IMR-90 (cell line): Measurements from ENCODE around the gene GATAD2A. TPM values are rescaled to one million over a fixed set of nuclear protein-coding genes. Genes with fewer than 3 reads are reported as not detected.
A peak's percentile ranks its signal among the peaks of the same experiment; 100 is the strongest.

Experiments
- ATAC-seq: fragments of 200-7000 bp; cut with Tn5 transposase; 2 replicates; pipeline ENCODE4 v1.9.1; 2020; ENCODE audit warnings: low read depth, mild to moderate bottlenecking, moderate library complexity
- BruUV-seq: library from RNA; stranded (reverse); fragments of 400-500 nt; replicated peaks from 2 replicates; lab custom pipeline; 2021; lab: Mats Ljungman, UMichigan
- CTCF ChIA-PET: fragments of 300-600 bp; formaldehyde crosslinking; extraction: SDS; loops from one replicate; lab custom pipeline; 2021; ENCODE audit warnings: antibody characterized with exemption; lab: Yijun Ruan, JAX
- POLR2A ChIA-PET: fragments of 300-600 bp; sonication (Branson Sonifier 250); formaldehyde crosslinking; loops from one replicate; lab custom pipeline; 2022; ENCODE audit warnings: antibody characterized with exemption; ENCODE audit not compliant: unreplicated experiment; lab: Charles Lee
- DNase-seq: peaks from one replicate; pipeline ENCODE4 v3.0.0; 2013
- H2AFZ ChIP-seq: replicated peaks from 2 replicates; pipeline ENCODE3; 2013; ENCODE audit warnings: low read length, mild to moderate bottlenecking; ENCODE audit not compliant: poor library complexity
- H2AK5ac ChIP-seq: 2 replicates; pipeline ENCODE4 v1.6.1; 2013; ENCODE audit warnings: low read depth, low read length, inconsistent platforms
- H2AK9ac ChIP-seq: replicated peaks from 2 replicates; pipeline ENCODE3; 2013; ENCODE audit warnings: mild to moderate bottlenecking, low read depth, low read length, moderate library complexity; ENCODE audit not compliant: poor library complexity
- H2BK120ac ChIP-seq: 2 replicates; pipeline ENCODE4 v1.6.1; 2013; ENCODE audit warnings: low read depth, low read length, inconsistent platforms
- H2BK15ac ChIP-seq: 3 replicates; pipeline ENCODE4 v1.6.1; 2013; ENCODE audit warnings: low read depth, low read length, inconsistent platforms
- H2BK20ac ChIP-seq: 2 replicates; pipeline ENCODE4 v1.6.1; 2013; ENCODE audit warnings: low read depth, mild to moderate bottlenecking, inconsistent platforms, low read length, moderate library complexity
- H2BK5ac ChIP-seq: 2 replicates; pipeline ENCODE4 v1.6.1; 2013; ENCODE audit warnings: mild to moderate bottlenecking, low read depth, low read length, inconsistent platforms; ENCODE audit not compliant: poor library complexity, severe bottlenecking
- H3K14ac ChIP-seq: replicated peaks from 2 replicates; pipeline ENCODE4 v1.6.1; 2013; ENCODE audit warnings: low read depth, low read length, inconsistent platforms
- H3K18ac ChIP-seq: 2 replicates; pipeline ENCODE4 v1.6.1; 2013; ENCODE audit warnings: low read depth, low read length, control low read depth
- H3K23ac ChIP-seq: 2 replicates; pipeline ENCODE4 v1.6.1; 2013; ENCODE audit warnings: low read depth, low read length, inconsistent platforms
- H3K27ac ChIP-seq: 2 replicates; pipeline ENCODE4 v1.5.1; 2013; ENCODE audit warnings: mild to moderate bottlenecking, control low read depth, low read length; ENCODE audit not compliant: insufficient read depth
- H3K27me3 ChIP-seq: 2 replicates; pipeline ENCODE4 v1.6.1; 2013; ENCODE audit warnings: low read length; ENCODE audit not compliant: control insufficient read depth, insufficient read depth
- H3K36me3 ChIP-seq: 2 replicates; pipeline ENCODE4 v1.6.1; 2013; ENCODE audit warnings: low read length, mixed read lengths; ENCODE audit not compliant: control insufficient read depth, insufficient read depth
- H3K4ac ChIP-seq: 2 replicates; pipeline ENCODE4 v1.6.1; 2013; ENCODE audit warnings: low read depth, low read length, inconsistent platforms
- H3K4me1 ChIP-seq: 2 replicates; pipeline ENCODE4 v1.6.1; 2013; ENCODE audit warnings: low read length, mixed read lengths; ENCODE audit not compliant: control insufficient read depth, insufficient read depth
- H3K4me2 ChIP-seq: 2 replicates; pipeline ENCODE4 v1.6.1; 2013; ENCODE audit warnings: low read depth, mild to moderate bottlenecking, control low read depth, low read length, moderate library complexity
- H3K4me3 ChIP-seq: 2 replicates; pipeline ENCODE4 v1.5.1; 2013; ENCODE audit warnings: low read depth, mild to moderate bottlenecking, control low read depth, low read length, moderate library complexity; ENCODE audit not compliant: insufficient read depth
- H3K56ac ChIP-seq: 2 replicates; pipeline ENCODE4 v1.6.1; 2013; ENCODE audit warnings: low read length, inconsistent platforms; ENCODE audit not compliant: insufficient read depth; ENCODE audit errors: extremely low read depth
- H3K79me1 ChIP-seq, 2 experiments: 2 replicates each; pipeline ENCODE4 v1.6.1; 2013; ENCODE audit warnings: low read length in 2 of 2, inconsistent platforms in 1 of 2, low read depth in 1 of 2
- H3K9ac ChIP-seq: 2 replicates; pipeline ENCODE4 v1.6.1; 2013; ENCODE audit warnings: low read depth, low read length, control low read depth
- H3K9me1 ChIP-seq: 2 replicates; pipeline ENCODE4 v1.6.1; 2013; ENCODE audit warnings: low read length, inconsistent platforms; ENCODE audit not compliant: insufficient read depth
- H3K9me3 ChIP-seq: 2 replicates; pipeline ENCODE4 v1.6.1; 2013; ENCODE audit warnings: low read length; ENCODE audit not compliant: control insufficient read depth, insufficient read depth
- H4K20me1 ChIP-seq: 2 replicates; pipeline ENCODE4 v1.6.1; 2013; ENCODE audit warnings: low read length, inconsistent platforms; ENCODE audit not compliant: insufficient read depth
- H4K5ac ChIP-seq: 2 replicates; pipeline ENCODE4 v1.6.1; 2013; ENCODE audit warnings: mild to moderate bottlenecking, low read depth, low read length, control low read depth
- H4K8ac ChIP-seq, 2 experiments: 2 replicates each; pipeline ENCODE4 v1.6.1; 2013; ENCODE audit warnings: low read depth in 2 of 2, low read length in 2 of 2, control low read depth in 1 of 2, inconsistent platforms in 1 of 2
- H4K91ac ChIP-seq: 2 replicates; pipeline ENCODE4 v1.6.1; 2013; ENCODE audit warnings: low read depth, low read length, inconsistent platforms; ENCODE audit not compliant: insufficient read depth
- BHLHE40 ChIP-seq: fragments of 150-350 bp; IDR thresholded peaks from 2 replicates; pipeline ENCODE4 v1.6.1; 2016; ENCODE audit warnings: mild to moderate bottlenecking, low read depth, low read length
- CEBPB ChIP-seq: IDR thresholded peaks from 2 replicates; pipeline ENCODE4 v1.6.1; 2012; ENCODE audit warnings: low read depth, low read length, improper control_type of control experiment
- CHD1 ChIP-seq: IDR thresholded peaks from 2 replicates; pipeline ENCODE4 v1.6.1; 2012; ENCODE audit warnings: low read depth, low read length, improper control_type of control experiment
- ELK1 ChIP-seq: fragments of 150-350 bp; IDR thresholded peaks from 2 replicates; pipeline ENCODE4 v1.6.1; 2016; ENCODE audit warnings: low read depth, mild to moderate bottlenecking, low read length, moderate library complexity, borderline replicate concordance
- FOS ChIP-seq: fragments of 150-350 bp; IDR thresholded peaks from 2 replicates; pipeline ENCODE4 v1.6.1; 2016; ENCODE audit warnings: low read depth, low read length
- MAFK ChIP-seq: IDR thresholded peaks from 2 replicates; pipeline ENCODE4 v1.6.1; 2012; ENCODE audit warnings: low read depth, low read length, improper control_type of control experiment
- MAZ ChIP-seq: IDR thresholded peaks from 2 replicates; pipeline ENCODE4 v1.6.1; 2012; ENCODE audit warnings: low read depth, mild to moderate bottlenecking, low read length, improper control_type of control experiment, moderate library complexity, borderline replicate concordance
- MXI1 ChIP-seq: IDR thresholded peaks from 2 replicates; pipeline ENCODE4 v1.6.1; 2012; ENCODE audit warnings: low read depth, mild to moderate bottlenecking, low read length, moderate library complexity, borderline replicate concordance
- NFE2L2 ChIP-seq: fragments of 150-350 bp; IDR thresholded peaks from 2 replicates; pipeline ENCODE4 v1.6.1; 2016; ENCODE audit warnings: low read depth, mild to moderate bottlenecking, low read length
- POLR2A ChIP-seq: IDR thresholded peaks from 2 replicates; pipeline ENCODE4 v1.6.1; 2012; ENCODE audit warnings: mild to moderate bottlenecking, low read depth, low read length
- RAD21 ChIP-seq: IDR thresholded peaks from 2 replicates; pipeline ENCODE4 v1.6.1; 2012; ENCODE audit warnings: low read length, improper control_type of control experiment
- RCOR1 ChIP-seq: IDR thresholded peaks from 2 replicates; pipeline ENCODE4 v1.6.1; 2012; ENCODE audit warnings: mild to moderate bottlenecking, low read length, improper control_type of control experiment; ENCODE audit not compliant: insufficient replicate concordance
- RFX5 ChIP-seq: IDR thresholded peaks from 2 replicates; pipeline ENCODE4 v1.8.0; 2012; ENCODE audit warnings: low read depth, mild to moderate bottlenecking, low read length, moderate library complexity
- SMC3 ChIP-seq: fragments of 150-350 bp; IDR thresholded peaks from 2 replicates; pipeline ENCODE4 v1.6.1; 2016; ENCODE audit warnings: low read depth, mild to moderate bottlenecking, antibody characterized with exemption, low read length, moderate library complexity
- USF2 ChIP-seq: fragments of 150-350 bp; IDR thresholded peaks from 2 replicates; pipeline ENCODE4 v1.6.1; 2017; ENCODE audit warnings: mild to moderate bottlenecking, antibody characterized with exemption, low read length, low read depth
- WGBS, 2 experiments: methylation state at CpG; one replicate each; pipeline versions ENCODE4 v1.1.5 to v1.1.7; 2013; ENCODE audit warnings: missing lambda C conversion rate in 2 of 2; ENCODE audit not compliant: insufficient read length in 1 of 2; ENCODE audit errors: extremely low coverage in 2 of 2; 5-methylcytosine and 5-hydroxymethylcytosine counted together
- dilution Hi-C: fragments of 300-500 bp; cut with HindIII; formaldehyde crosslinking; loops from one replicate; pipeline ENCODE4 v1.14.3; 2018; ENCODE audit warnings: low sequenced_read_pairs; ENCODE audit not compliant: unreplicated experiment
- in situ Hi-C: fragments of 300-500 bp; cut with MboI; formaldehyde crosslinking; loops from 3 replicates; pipeline ENCODE4 v1.14.3; 2019; ENCODE audit warnings: low sequenced_read_pairs, inconsistent platforms, mixed read lengths
- intact Hi-C: fragments of 100-400 bp; cut with micrococcal nuclease; formaldehyde crosslinking; loops from 2 replicates; pipeline ENCODE4 v1.10.0; 2022
- polyA plus RNA-seq, 3 experiments: library from polyadenylated mRNA; depleted of rRNA; stranded (reverse); fragments of >200 nt; gene quantifications; 2 replicates each; pipeline ENCODE4 v1.2.3, GENCODE V29; 2012; ENCODE audit warnings: low replicate concordance in 1 of 3
- total RNA-seq: library from RNA; depleted of rRNA; stranded (reverse); fragments of >200 nt; gene quantifications from 2 replicates; pipeline ENCODE4 v1.2.3, GENCODE V29; 2012
- TF ChIP-seq, protein P1 (sequence below): conservative IDR thresholded peaks from 2 replicates; pipeline ENCODE4 v1.5.1; 2012; ENCODE audit warnings: mild to moderate bottlenecking, low read depth, low read length, improper control_type of control experiment

The GATAD2A gene
- total and polyA plus RNA-seq, 2 of the 4 experiments (the other 2 are of a cell fraction), result 23.5 to 33.2 TPM

GRCh38 chr19:19434483-19435045, 29.1 kb downstream of the GATAD2A start:
- H4K91ac ChIP-seq, result no peak overlapping the region
- H3K4me3 ChIP-seq, result no peak overlapping the region
- TF ChIP-seq POLR2A, result no peak
- TF ChIP-seq CHD1, result no peak
- TF ChIP-seq MAZ, result no peak
- TF ChIP-seq NFE2L2, result no peak
- no peak for TF ChIP-seq USF2
- no peak for TF ChIP-seq SMC3
- no peak for TF ChIP-seq RCOR1
- TF ChIP-seq CEBPB, result no peak
- no peak for TF ChIP-seq BHLHE40
- no peak for TF ChIP-seq ELK1
- no peak for TF ChIP-seq FOS
- no peak for TF ChIP-seq MAFK
- TF ChIP-seq RAD21, result no peak
- TF ChIP-seq, protein P1, sequence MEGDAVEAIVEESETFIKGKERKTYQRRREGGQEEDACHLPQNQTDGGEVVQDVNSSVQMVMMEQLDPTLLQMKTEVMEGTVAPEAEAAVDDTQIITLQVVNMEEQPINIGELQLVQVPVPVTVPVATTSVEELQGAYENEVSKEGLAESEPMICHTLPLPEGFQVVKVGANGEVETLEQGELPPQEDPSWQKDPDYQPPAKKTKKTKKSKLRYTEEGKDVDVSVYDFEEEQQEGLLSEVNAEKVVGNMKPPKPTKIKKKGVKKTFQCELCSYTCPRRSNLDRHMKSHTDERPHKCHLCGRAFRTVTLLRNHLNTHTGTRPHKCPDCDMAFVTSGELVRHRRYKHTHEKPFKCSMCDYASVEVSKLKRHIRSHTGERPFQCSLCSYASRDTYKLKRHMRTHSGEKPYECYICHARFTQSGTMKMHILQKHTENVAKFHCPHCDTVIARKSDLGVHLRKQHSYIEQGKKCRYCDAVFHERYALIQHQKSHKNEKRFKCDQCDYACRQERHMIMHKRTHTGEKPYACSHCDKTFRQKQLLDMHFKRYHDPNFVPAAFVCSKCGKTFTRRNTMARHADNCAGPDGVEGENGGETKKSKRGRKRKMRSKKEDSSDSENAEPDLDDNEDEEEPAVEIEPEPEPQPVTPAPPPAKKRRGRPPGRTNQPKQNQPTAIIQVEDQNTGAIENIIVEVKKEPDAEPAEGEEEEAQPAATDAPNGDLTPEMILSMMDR, result no peak
- TF ChIP-seq RFX5, result no peak
- TF ChIP-seq MXI1, result no peak
- H2AK9ac ChIP-seq, result no peak overlapping the region
- no peaks in the 10 kb centered on the region for H3K27me3 ChIP-seq
- H2BK20ac ChIP-seq, result no peak overlapping the region
- H3K4me1 ChIP-seq, result peaks cover 3% of the 10 kb centered on the region
- no peak overlapping the region for H2BK120ac ChIP-seq
- no peak overlapping the region for H2AFZ ChIP-seq
- in situ Hi-C loops, result no loop called here
- WGBS, 2 experiments, result 65% methylated on average over 2 of the region's 8 CpGs; no CpG with 5 or more reads in 1 of the 2 experiments
- H3K9me1 ChIP-seq, result peaks cover 48% of the 10 kb centered on the region
- intact Hi-C loops, result no loop called here
- H4K20me1 ChIP-seq, result peaks cover 94% of the 10 kb centered on the region
- H3K36me3 ChIP-seq, result no peaks in the 10 kb centered on the region
- no peak overlapping the region for H4K8ac ChIP-seq
- ChIA-PET CTCF (no interaction called here), POLR2A (no interaction called here)
- DNase-seq (peak; percentile 39), ATAC-seq (no peak)
- H3K56ac ChIP-seq, result no peak overlapping the region
- H3K27ac ChIP-seq, result no peak overlapping the region
- H3K4ac ChIP-seq, result no peak overlapping the region
- H3K14ac ChIP-seq, result 0 out of 2 replicates have a peak overlapping the region, but pooled peaks have one; percentile 19
- dilution Hi-C loops, result no loop called here
- H3K9me3 ChIP-seq, result no peaks in the 10 kb centered on the region
- 0 out of 2 replicates have a peak overlapping the region, but pooled peaks have one; percentile 3 for H2AK5ac ChIP-seq
- no peak overlapping the region for H3K18ac ChIP-seq
- no peak overlapping the region for H3K9ac ChIP-seq
- H3K79me1 ChIP-seq, result peaks cover 32 to 94% of the 10 kb centered on the region in 2 experiments
- H2BK15ac ChIP-seq, result no peak overlapping the region
- peak overlapping the region; percentile 26; the same call in 1 of the 2 replicates for H3K23ac ChIP-seq
- no peak overlapping the region for H2BK5ac ChIP-seq
- H3K4me2 ChIP-seq, result no peak overlapping the region
- BruUV-seq, result no TSS peak
- H4K5ac ChIP-seq, result no peak overlapping the region
